ENCODE data around the gene TK2.
A peak's percentile ranks its signal among the peaks of the same experiment; 100 is the strongest.
"Not testable (repeated sequence)": the region's sequence is repeated elsewhere in the genome, so short reads cannot be mapped to it uniquely, and the experiment has no call there.

Gene TK2

GRCh38 chr16:66549284-66550131 is at the start of gene TK2:
TSS of gene TK2 (minus strand) at chr16:66550122. CDS start at chr16:66550061, 61 bp downstream.
- peak; percentile 73 for DNase-seq

- no peak for DNase-seq
Observed at GRCh38 chr16:66598111-66598510, 48.2 kb upstream of the TK2 start.

GRCh38 chr16:66596986-66597848 is 47.3 kb upstream of the TK2 start:
- no peak for DNase-seq

- not testable (repeated sequence) for DNase-seq
Observed at GRCh38 chr16:66596559-66596958, 46.6 kb upstream of the TK2 start.

- DNase-seq = no peak
Observed at GRCh38 chr16:66594739-66595138, 44.8 kb upstream of the TK2 start.

GRCh38 chr16:66592814-66593213 is 42.9 kb upstream of the TK2 start:
- no peak for DNase-seq

- no peak for DNase-seq
Observed at GRCh38 chr16:66592241-66592640, 42.3 kb upstream of the TK2 start.

- no peak for DNase-seq
Observed at GRCh38 chr16:66591018-66591417, 41.1 kb upstream of the TK2 start.

GRCh38 chr16:66590322-66590721 is 40.4 kb upstream of the TK2 start:
- DNase-seq = no peak

GRCh38 chr16:66588981-66589713 is 39.2 kb upstream of the TK2 start:
- DNase-seq = no peak

- DNase-seq = no peak
Observed at GRCh38 chr16:66587881-66588600, 38.1 kb upstream of the TK2 start.

- DNase-seq = no peak
Observed at GRCh38 chr16:66585481-66586239, 35.7 kb upstream of the TK2 start.

- DNase-seq = no peak
Observed at GRCh38 chr16:66581246-66581952, 31.5 kb upstream of the TK2 start.

GRCh38 chr16:66580605-66581209 is 30.8 kb upstream of the TK2 start:
- DNase-seq = no peak

- peak; percentile 59 for DNase-seq
Observed at GRCh38 chr16:66578651-66579531, 29.0 kb upstream of the TK2 start, which contains the start of gene CMTM2. TSS of gene CMTM2 (plus strand) at chr16:66579463. CDS start at chr16:66579608, 145 bp downstream.

- no peak for DNase-seq
Observed at GRCh38 chr16:66576296-66576695, 26.4 kb upstream of the TK2 start.

GRCh38 chr16:66575060-66575459 is 25.1 kb upstream of the TK2 start:
- DNase-seq = no peak

GRCh38 chr16:66574531-66574930 is 24.6 kb upstream of the TK2 start:
- DNase-seq = no peak

GRCh38 chr16:66574081-66574480 is 24.2 kb upstream of the TK2 start:
- no peak for DNase-seq

Data from NCI-H1092 treated with DMSO at 0.1 percent for 48 hours (cell line).